NCI-H446 (cell line): ENCODE data around the gene DNAJC5.

Source experiments
- DNase-seq, 2 experiments: peaks; one replicate each; lab custom pipeline; 2025; lab: John Stamatoyannopoulos, UW

Gene DNAJC5

GRCh38 chr20:63940472-63941266, 45.7 kb downstream of the DNAJC5 start:
- no peak for DNase-seq

- no peak for DNase-seq
These were observed 46.6 kb downstream of the DNAJC5 start for GRCh38 chr20:63941282-63942081.

DNA sequence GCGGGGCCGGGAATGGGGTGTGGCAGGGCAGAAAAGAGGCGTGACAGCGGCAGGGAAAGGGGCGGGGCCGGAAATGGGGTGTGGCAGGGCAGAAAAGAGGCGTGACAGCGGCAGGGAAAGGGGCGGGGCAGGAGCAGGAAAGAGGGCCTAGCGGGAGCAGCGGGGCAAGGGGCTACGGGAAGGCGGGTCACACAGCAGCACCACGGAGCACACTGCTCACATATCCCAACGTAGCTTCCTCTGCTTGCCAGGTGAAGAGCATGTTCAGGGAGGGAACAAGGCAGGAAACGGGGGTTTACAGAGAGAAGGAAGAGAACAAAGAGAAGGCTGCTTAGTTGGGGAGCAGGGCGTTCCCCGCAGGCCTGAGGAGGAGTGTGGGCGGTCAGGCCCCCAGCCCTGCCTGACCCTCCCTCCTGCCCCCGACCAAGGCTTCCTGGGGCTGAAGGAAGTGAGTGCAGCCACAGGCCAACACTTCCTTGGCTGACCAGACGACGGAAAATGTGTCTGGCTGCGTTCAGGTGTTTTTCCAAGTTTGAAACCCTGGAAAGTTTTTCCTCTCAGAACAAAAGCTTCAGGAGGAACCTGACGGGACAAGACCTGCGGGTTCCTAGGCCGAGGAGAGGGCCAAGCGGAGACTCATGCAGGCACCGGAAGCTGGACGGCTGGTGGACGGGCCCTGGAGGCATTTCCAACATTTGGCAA, 47.5 kb downstream of the DNAJC5 start:
- DNase-seq = no peak

DNA sequence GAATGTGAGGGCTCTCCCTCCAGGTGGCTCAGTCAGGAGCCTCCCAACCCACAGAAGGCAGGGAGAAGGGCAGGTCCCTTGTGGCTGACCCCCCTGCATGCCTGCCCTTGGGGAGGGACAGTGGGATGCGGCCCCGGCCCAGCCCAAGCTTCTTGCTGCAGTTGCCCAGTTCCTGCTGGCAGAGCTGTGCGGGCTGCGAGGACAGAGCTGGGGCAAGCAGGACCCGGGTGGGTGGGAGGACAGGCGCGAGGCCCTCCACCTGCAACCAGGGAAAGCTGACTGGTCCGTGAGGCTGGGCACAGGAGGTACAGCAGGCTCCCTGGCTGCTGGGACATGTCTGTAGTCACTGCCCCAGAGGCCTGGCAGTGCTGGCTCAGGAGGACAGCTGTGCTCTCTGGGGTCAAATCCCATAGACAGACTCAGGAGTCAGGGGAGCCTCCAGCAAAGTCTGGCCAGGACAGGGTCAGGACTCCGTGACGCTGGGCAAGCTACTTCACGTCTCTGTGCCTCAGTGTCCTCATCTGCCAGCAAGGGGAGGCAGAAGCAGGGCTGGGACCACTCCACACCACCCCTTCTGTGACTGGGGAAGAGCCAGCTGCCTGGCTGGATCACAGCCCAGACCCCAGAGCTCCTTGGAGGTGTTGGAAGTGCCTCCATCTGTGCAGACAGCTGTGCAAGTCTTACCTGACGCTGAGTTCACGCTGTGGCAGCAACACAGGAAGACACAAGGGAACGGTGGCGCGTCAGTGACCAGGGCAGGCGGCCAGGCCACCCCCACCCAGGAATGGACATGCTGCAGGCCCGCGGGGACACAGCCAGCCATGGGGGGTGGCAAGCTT, 48.3 kb downstream of the DNAJC5 start:
- peak in 1 of 2 experiments; percentile 32 for DNase-seq

GRCh38 chr20:63943808-63944077, 48.8 kb downstream of the DNAJC5 start:
- no peak for DNase-seq

DNA sequence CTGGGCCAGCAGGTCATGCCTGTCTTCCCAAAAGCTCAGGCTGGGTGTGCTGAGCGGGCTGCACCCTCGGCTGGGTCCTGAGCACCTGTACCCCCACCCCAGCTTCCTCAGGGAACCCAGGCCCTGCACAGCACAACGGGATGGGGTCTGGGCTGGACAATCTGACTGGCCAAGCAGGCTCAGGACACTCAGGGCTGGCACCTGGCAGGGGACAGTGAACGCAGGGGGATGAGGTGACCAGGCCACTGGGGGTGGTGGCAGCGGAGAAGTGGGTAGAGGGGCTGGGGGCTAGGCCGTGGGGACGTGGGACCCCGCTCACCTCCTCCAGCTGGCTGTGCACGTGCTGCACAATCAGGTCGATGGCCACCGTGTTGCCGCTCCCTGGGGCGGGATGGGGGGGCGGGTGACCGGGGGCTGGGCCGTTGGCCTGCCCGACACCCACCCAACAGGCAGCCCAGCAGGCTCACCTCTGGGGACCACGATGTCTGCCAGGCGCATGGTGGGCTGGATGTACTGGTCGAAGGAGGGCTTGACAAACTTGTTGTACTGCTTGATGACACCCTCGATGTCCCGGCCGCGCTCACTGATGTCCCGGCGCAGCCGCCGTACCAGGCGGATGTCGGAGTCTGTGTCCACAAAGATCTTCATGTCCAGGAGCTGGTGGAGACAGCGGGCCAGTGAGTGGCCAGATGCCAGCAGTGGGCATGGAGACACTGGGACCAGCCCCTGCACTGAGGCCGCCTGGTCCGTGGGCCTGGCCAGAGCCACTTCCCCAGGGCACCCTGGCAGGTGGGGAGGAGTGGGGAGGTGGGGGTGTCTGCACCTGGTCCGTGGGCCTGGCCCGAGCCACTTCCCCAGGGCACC, 49.4 kb downstream of the DNAJC5 start:
- no peak for DNase-seq

GRCh38 chr20:63945031-63945658, 50.2 kb downstream of the DNAJC5 start:
- no peak for DNase-seq

DNA sequence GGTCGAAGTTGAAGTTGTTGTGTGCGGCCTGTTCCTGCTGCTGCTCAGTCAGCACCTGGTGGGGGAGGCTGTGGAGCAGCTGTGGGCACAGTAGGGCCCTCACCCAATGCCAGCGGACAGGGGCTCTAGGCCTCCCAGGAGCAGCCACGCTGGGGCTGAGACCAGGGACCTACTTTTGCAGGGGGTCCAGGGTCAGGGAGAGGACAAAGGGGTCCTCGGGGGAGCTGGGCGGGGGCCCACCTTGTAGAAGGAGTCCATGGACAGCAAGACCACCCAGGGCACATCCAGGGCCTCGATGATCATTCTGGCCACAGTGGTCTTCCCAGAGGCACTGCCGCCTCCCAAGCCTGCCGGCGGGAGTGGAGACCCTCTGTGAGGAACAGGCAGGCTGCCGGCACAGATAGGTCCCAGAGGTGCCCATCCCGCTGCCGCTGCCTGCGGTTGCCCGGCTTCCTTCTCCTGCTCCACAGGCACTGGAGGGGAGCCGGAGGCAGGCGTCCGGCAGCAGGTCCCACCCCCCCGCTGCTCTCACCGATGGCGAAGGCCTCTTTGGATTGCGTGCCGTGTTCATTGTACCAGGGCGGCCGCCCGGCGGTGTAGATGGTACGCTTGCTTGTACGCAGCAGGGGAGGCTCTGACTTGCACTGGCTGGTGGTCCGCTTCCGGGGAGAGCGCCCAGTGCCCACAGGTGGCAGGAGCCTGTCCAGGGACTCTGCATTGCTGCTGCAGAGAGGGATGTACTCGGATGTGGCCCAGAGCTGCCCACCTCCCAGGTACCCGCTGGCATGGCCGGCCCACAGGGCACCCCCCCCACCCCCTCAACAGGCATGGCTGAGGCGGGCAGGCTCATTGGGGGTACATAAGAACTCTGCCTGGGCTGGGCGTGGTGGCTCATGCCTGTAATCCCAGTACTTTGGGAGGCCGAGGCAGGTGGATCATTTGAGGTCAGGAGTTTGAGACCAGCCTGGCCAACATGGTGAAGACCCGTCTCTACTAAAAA, 51.3 kb downstream of the DNAJC5 start:
- no peak for DNase-seq

- DNase-seq = no peak
These were observed 52.2 kb downstream of the DNAJC5 start for GRCh38 chr20:63946986-63947637.

- DNase-seq = no peak
These were observed 52.9 kb downstream of the DNAJC5 start for GRCh38 chr20:63947638-63948456.

DNA sequence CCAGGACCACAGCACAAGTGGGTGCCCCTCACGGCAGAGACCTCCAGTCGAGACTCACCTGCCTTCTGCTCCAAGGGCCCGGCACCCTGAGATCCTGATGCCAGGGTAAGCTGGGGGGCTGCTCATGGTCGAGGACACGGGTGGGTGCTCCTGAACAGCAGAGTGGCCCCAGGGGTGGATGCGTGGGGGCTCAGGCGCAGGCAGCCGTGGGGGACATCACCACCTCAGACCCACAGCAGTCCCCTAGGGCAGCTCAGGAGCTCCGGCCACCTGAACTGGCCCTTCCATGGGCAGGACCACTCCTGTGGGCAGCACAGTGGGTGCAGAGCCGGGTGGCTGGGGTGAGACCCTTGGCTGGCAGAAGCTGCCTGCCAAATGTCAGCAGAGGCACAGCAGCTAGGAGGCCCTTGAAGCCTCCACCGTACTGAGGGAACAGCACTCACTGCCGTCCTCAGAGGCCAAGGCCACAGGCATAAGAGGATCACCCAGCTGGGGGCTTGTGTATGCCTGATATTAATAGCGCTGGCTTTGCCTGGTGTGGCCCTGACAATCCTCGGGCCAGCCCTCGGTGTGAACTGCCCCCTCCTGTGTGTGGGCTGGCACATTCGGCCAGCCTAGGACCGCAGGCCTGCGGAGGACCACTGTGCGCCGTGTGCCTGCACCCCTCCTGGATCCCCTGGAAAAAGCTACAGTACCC, 55.9 kb downstream of the DNAJC5 start:
- DNase-seq = no peak

DNA sequence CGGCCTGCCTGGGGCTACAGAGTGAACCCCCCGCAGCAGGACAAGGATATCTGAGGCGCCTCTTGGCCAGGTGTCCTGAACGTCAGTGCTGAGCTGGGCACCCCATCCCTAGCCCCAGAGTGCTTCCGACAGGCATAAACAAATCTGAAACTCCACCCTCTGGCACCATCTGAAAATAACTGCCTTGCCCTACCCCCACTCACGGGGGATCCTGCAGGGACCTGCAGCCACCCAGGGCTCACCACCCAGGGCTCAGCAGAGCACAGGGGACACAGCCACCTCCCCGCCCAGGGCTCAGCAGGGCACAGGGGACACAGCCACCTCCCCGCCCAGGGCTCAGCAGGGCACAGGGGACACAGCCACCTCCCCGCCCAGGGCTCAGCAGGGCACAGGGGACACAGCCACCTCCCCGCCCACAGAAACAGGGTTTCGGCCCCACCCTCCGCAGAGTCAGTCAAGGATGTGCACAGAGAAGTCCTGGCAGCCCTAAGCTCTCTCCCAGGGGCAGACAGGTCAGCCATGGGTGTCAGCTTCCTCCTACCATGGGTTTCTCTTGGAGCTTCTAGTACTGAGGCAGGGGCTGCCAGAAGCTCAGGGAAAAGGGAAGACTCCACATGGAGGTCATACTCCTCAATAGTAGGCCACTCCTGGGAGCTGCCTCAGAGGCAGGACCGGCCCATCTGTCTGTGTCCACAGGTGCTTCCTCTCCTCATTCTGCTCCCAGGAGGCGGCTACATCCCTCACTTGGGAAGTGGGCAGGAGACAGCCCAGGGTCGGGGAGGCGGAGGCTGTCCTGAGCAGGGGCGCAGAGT, 56.7 kb downstream of the DNAJC5 start:
- DNase-seq = no peak

DNA sequence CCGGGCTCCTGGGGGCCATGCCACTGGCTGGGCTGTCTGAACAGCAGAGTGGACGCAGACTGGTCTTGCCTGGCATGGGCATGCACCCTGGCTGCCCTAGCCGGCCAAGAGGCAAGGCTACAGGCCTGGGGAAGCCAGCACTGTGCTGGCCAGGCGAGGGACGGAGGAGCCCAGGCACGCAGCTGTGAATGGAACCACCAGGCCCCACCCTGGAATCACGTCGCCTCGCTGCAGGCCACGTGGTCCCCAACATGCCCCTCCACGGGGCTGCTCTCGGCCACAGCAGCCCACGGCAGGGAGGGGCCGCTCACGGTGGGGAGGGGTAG, 57.2 kb downstream of the DNAJC5 start:
- no peak for DNase-seq

- DNase-seq = no peak
These were observed 57.8 kb downstream of the DNAJC5 start for GRCh38 chr20:63952769-63953168.

DNA sequence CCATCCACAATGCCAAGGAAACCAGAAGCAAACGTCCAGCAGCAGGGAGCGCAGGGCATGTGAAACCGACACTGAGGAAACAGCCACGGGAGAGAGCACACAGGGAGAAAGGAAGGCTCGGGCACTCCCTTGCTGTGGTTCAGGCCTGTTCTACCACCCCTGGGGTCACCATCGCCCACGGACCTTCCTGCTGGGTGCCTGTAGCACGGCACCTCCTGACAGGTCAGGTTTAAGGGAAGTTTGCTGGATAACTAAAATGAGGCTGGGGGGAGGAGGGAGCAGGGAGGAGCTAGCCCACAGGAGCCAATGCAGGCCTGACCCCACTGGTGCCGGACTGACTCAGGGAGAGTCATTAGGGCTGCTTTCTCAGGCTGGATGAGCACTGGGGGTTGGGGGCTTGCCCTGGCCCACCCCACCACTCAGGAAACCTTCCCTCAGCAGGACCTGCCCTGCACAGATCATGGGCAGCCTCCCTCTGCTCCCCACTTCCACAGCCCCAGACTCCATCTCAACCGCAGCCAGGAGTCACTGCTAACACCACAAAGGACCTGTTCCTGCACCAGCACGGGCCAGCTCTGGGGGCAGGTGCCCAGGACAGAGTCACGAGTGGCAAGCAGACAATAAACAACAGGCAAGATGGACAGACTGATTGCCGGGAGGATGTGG, 59.0 kb downstream of the DNAJC5 start:
- DNase-seq = no peak

- no peak for DNase-seq
These were observed 60.4 kb downstream of the DNAJC5 start for GRCh38 chr20:63955281-63955826.
